IPS-15b (cell line): ENCODE data around the gene ESCO1.
"Not testable (repeated sequence)": the region's sequence is repeated elsewhere in the genome, so short reads cannot be mapped to it uniquely, and the experiment has no call there.

Experiments used
- H3K27me3 ChIP-seq: one replicate; pipeline ENCODE4 v1.6.1; 2013; ENCODE audit warnings: low read length; ENCODE audit not compliant: control insufficient read depth, insufficient read depth
- H3K36me3 ChIP-seq: one replicate; pipeline ENCODE4 v1.6.1; 2013; ENCODE audit warnings: low read length; ENCODE audit not compliant: control insufficient read depth, insufficient read depth
- H3K4me1 ChIP-seq: one replicate; pipeline ENCODE4 v1.6.1; 2013; ENCODE audit warnings: mild to moderate bottlenecking, low read length; ENCODE audit not compliant: control insufficient read depth, insufficient read depth
- H3K4me3 ChIP-seq: one replicate; pipeline ENCODE4 v1.5.1; 2013; ENCODE audit warnings: low read depth, low read length
- H3K9ac ChIP-seq: one replicate; pipeline ENCODE4 v1.6.1; 2013; ENCODE audit warnings: low read depth, mild to moderate bottlenecking, low read length
- H3K9me3 ChIP-seq: one replicate; pipeline ENCODE4 v1.6.1; 2013; ENCODE audit warnings: mild to moderate bottlenecking, low read length; ENCODE audit not compliant: control insufficient read depth, insufficient read depth

Gene ESCO1

GRCh38 chr18:21600526-21601410 is at the start of gene ESCO1:
ESCO1 (minus strand) TSS chr18:21600704; CDS start chr18:21574843, 25,861 bp downstream.
- H3K9ac ChIP-seq, result peak within 1 kb of the TSS; percentile 98
- H3K36me3 ChIP-seq, result no peaks in the 10 kb centered on the region
- peaks cover 3% of the 10 kb centered on the region for H3K4me1 ChIP-seq
- H3K9me3 ChIP-seq, result no peaks in the 10 kb centered on the region
- peak within 1 kb of the TSS; percentile 100 for H3K4me3 ChIP-seq
- no peaks in the 10 kb centered on the region for H3K27me3 ChIP-seq

GRCh38 chr18:21640375-21640774 is 39.9 kb upstream of the ESCO1 start:
- H3K4me3 ChIP-seq, H3K27me3 ChIP-seq, H3K36me3 ChIP-seq, H3K4me1 ChIP-seq, H3K9me3 ChIP-seq, H3K9ac ChIP-seq: not testable (repeated sequence)

DNA sequence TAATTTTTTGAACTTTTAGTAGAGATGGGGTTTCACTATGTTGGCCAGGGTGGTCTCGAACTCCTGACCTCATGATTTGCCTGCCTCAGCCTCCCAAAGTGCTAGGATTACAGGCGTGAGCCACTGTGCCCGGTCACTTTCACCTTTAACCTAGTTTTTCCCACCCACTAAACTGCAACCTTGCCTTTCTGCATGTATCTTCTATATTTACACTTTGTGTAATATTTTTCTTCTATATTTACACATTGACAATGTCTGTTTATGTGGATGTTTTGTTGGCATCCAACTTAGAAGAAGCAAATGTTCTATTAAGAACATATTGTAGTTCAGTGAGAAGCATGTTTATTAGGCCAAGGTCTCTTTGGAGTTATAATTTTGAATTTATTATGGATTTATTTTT is 38.3 kb upstream of the ESCO1 start:
- H3K36me3 ChIP-seq, result no peaks in the 10 kb centered on the region
- no peaks in the 10 kb centered on the region for H3K27me3 ChIP-seq
- no peak overlapping the region for H3K9ac ChIP-seq
- no peaks in the 10 kb centered on the region for H3K9me3 ChIP-seq
- no peaks in the 10 kb centered on the region for H3K4me1 ChIP-seq
- H3K4me3 ChIP-seq, result no peak overlapping the region

DNA sequence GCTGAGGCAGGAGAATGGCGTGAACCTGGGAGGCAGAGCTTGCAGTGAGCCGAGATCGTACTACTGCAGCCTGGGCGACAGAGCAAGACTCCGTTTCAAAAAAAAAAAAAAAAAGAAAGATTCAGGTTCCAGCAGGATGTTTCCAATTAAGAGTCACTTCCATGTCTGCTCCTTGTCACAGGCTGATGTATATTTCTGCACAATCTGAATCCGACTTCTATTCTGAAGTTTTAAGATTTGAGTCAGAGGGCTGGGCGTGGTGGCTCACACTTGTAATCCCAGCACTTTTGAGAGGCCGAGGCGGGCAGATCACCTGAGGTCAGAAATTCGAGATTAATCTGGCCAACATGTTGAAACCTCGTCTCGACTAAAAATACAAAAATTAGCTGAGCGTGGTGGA is 36.3 kb upstream of the ESCO1 start:
- no peak overlapping the region for H3K9ac ChIP-seq
- H3K9me3 ChIP-seq, result no peaks in the 10 kb centered on the region
- H3K36me3 ChIP-seq, result peaks cover 4% of the 10 kb centered on the region
- H3K27me3 ChIP-seq, result no peaks in the 10 kb centered on the region
- H3K4me3 ChIP-seq, result no peak overlapping the region
- no peaks in the 10 kb centered on the region for H3K4me1 ChIP-seq

DNA sequence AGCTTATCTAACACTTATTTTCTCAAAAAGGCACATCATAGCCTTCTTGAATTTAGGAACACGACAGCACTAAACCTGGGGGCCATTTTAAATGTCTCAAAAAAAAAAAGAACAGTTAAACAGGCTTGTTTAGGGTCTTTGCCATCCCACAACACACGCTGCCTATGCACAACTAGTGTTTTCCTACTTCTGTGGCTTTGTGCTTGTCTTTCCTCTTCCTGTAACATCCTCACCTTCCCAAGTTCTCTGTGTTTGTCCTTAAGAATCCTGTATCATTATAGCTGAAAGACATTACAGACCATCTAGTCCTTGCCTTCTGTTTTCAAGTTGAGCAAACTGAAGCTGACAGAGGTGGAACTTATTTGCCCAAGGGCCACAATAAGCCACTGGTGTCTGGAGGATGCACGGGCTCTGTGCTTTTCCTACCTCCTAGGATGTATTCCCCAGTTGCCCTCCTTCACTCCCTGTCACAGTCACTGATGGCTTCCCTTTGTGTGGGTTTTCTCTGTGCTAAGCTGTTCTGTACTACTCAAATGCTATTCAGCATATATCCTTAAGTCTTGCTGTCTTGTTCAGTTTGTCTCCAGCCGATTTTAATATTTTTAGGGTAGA is 34.2 kb upstream of the ESCO1 start:
- H3K4me3 ChIP-seq, result no peak overlapping the region
- H3K9ac ChIP-seq, result no peak overlapping the region
- H3K36me3 ChIP-seq, result peaks cover 11% of the 10 kb centered on the region
- no peaks in the 10 kb centered on the region for H3K4me1 ChIP-seq
- no peaks in the 10 kb centered on the region for H3K9me3 ChIP-seq
- H3K27me3 ChIP-seq, result no peaks in the 10 kb centered on the region

GRCh38 chr18:21632393-21632792 is 31.9 kb upstream of the ESCO1 start:
- H3K9me3 ChIP-seq, result no peaks in the 10 kb centered on the region
- no peaks in the 10 kb centered on the region for H3K4me1 ChIP-seq
- no peaks in the 10 kb centered on the region for H3K27me3 ChIP-seq
- H3K9ac ChIP-seq, result no peak overlapping the region
- peaks cover 17% of the 10 kb centered on the region for H3K36me3 ChIP-seq
- H3K4me3 ChIP-seq, result no peak overlapping the region

DNA sequence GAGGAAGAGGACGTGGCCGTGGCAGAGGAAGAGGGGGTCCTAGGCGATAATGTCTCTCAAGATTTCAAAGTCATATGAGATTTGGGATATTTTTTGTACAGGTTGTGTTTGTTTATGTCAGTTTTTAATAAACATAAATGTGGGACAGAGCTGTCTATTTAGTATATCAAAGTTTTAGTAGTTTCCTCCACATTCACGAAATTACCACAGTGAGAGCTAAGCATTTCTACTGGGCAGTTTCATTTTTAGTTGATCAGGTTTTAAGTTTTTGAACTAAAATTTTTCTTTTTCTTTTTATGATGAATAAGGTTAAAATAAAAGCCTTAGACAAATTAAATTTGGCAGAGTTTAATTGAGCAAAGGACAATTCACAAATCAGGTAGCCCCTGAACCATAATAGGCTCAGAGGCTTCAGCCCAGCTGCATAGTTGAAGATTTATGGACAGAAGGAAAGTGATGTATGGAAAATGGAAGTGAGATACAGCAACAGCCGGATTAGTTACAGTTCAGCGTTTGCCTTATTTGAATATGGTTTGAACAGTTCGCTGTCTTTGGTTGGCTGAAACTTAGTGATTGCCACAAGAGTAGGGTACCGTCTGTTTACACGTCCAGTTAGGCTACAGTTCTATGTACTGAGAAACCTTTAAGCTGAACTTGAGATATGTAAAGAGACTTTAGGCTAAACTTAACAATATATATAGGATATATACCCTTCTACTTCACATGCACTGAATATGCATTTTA is 28.8 kb upstream of the ESCO1 start:
- Histone ChIP-seq H3K27me3 (no peaks in the 10 kb centered on the region), H3K4me3 (no peak overlapping the region), H3K36me3 (peaks cover 26% of the 10 kb centered on the region), H3K4me1 (no peaks in the 10 kb centered on the region), H3K9me3 (no peaks in the 10 kb centered on the region), H3K9ac (no peak overlapping the region)

- H3K9me3 ChIP-seq, H3K4me1 ChIP-seq, H3K4me3 ChIP-seq, H3K27me3 ChIP-seq, H3K9ac ChIP-seq, H3K36me3 ChIP-seq: not testable (repeated sequence)
These were observed 21.1 kb upstream of the ESCO1 start for GRCh38 chr18:21621640-21622039.

- peak within 1 kb of the TSS; percentile 99 for H3K9ac ChIP-seq
- peaks cover 4% of the 10 kb centered on the region for H3K36me3 ChIP-seq
- no peaks in the 10 kb centered on the region for H3K4me1 ChIP-seq
- H3K4me3 ChIP-seq, result peak within 1 kb of the TSS; percentile 99
- no peaks in the 10 kb centered on the region for H3K9me3 ChIP-seq
- H3K27me3 ChIP-seq, result no peaks in the 10 kb centered on the region
These were observed 11.9 kb upstream of the ESCO1 start, which contains the start of gene SNRPD1 for GRCh38 chr18:21612125-21613039. SNRPD1 (plus strand) TSS chr18:21612314; CDS start chr18:21612430, 116 bp downstream.

- not testable (repeated sequence) for H3K36me3 ChIP-seq, H3K9me3 ChIP-seq, H3K4me1 ChIP-seq, H3K27me3 ChIP-seq
- peak overlapping the region; percentile 99 for H3K4me3 ChIP-seq
- H3K9ac ChIP-seq, result peak overlapping the region; percentile 99
These were observed 11.1 kb upstream of the ESCO1 start for GRCh38 chr18:21611401-21612124.
